ENCODE data around the gene CDH26. TPM values are rescaled to one million over a fixed set of nuclear protein-coding genes. Genes with fewer than 3 reads are reported as not detected.

Gene CDH26
- total and polyA plus RNA-seq, 2 of the 13 experiments (the other 11 are each of a cell fraction or from before 2014, with no cell fraction given), result 0.40 to 1.1 TPM

GRCh38 chr20:60046860-60047259, 88.6 kb downstream of the CDH26 start:
- Histone ChIP-seq H3K27ac (ENCODE audit: extremely low read length, insufficient read depth, low read length) (no peak overlapping the region), H3K9me3 (ENCODE audit: low read length) (no peaks in the 10 kb centered on the region), H3K4me3 (replicated peaks in 1 of 3; ENCODE audit: insufficient read depth in 1 of 3, low read depth in 2 of 3, low read length in 3 of 3) (no peak overlapping the region), H3K4me1 (ENCODE audit: insufficient read depth, low read length) (no peaks in the 10 kb centered on the region), H3K27me3 (ENCODE audit: control insufficient read depth in 1 of 2, insufficient read depth in 2 of 2, low read length in 2 of 2) (peaks cover 0 to 4% of the 10 kb centered on the region in 2 experiments; a peak in 1 of 5 replicates), H3K79me2 (ENCODE audit: insufficient read depth, low read length) (no peaks in the 10 kb centered on the region), H3K9ac (ENCODE audit: insufficient read depth, low read depth, low read length) (no peak overlapping the region), H2AFZ (ENCODE audit: low read length) (no peak overlapping the region), H3K4me2 (ENCODE audit: low read depth, low read length) (no peak overlapping the region), H4K20me1 (ENCODE audit: insufficient read depth, low read length) (no peaks in the 10 kb centered on the region), H3K36me3 (replicated peaks in 1 of 2; ENCODE audit: control insufficient read depth in 1 of 2, insufficient read depth in 2 of 2, low read length in 2 of 2) (no peaks in the 10 kb centered on the region)
- no TSS peak for BruUV-seq (replicated peaks)
- ATAC-seq (no peak), DNase-seq (ENCODE audit: low spot score) (no peak), FAIRE-seq (no peak)
- intact Hi-C loops (cut with micrococcal nuclease; ENCODE audit: unreplicated experiment), result no loop called here
- TF ChIP-seq ZNF839 (CRISPR knock-in tag; IDR thresholded peaks at IDR 0.05; ENCODE audit: borderline replicate concordance) (no peak), MED8 (CRISPR knock-in tag; IDR thresholded peaks at IDR 0.05; ENCODE audit: insufficient replicate concordance) (no peak), CTCF (CRISPR knock-in tag; IDR thresholded peaks at IDR 0.05) (no peak), PTBP1 (IDR thresholded peaks at IDR 0.05; ENCODE audit: low read depth, low read length, poor library complexity, severe bottlenecking) (no peak), AHR (CRISPR knock-in tag; IDR thresholded peaks at IDR 0.05) (no peak), TFAP4 (IDR thresholded peaks at IDR 0.05; ENCODE audit: borderline replicate concordance, low read depth) (no peak), RFX3 (CRISPR knock-in tag; IDR thresholded peaks at IDR 0.05) (no peak), STAT5B (CRISPR knock-in tag; IDR thresholded peaks at IDR 0.05) (no peak), ZZZ3 (CRISPR knock-in tag; IDR thresholded peaks at IDR 0.05; ENCODE audit: borderline replicate concordance) (no peak), CCAR2 (optimal IDR thresholded peaks at IDR 0.05; ENCODE audit: low read depth, low read length) (no peak), DZIP1 (CRISPR knock-in tag; IDR thresholded peaks at IDR 0.05) (no peak), TEF (CRISPR knock-in tag; IDR thresholded peaks at IDR 0.05) (no peak), ZNF576 (CRISPR knock-in tag; IDR thresholded peaks at IDR 0.05) (no peak), ZNF343 (CRISPR knock-in tag; IDR thresholded peaks at IDR 0.05) (no peak)
- POLR2A ChIA-PET, result no interaction called here
- CTCF ChIA-PET (ENCODE audit: low intra/inter-chr PET ratio, low total read pairs), result no interaction called here
- 11% methylated on average over 8 of the region's 8 CpGs for WGBS (ENCODE audit: low lambda C conversion rate)
- in situ Hi-C loops (cut with HindIII; ENCODE audit: extremely low pct_ligation_motif_present, low pct_unique_long_range_greater_than_20kb), result no loop called here

Measured in HepG2 (cell line).